ENCODE results near the gene SLC4A1. TPM values are rescaled to one million over a fixed set of nuclear protein-coding genes. Genes with fewer than 3 reads are reported as not detected.

The SLC4A1 gene
- total and polyA plus RNA-seq, 2 experiments from 2014 or later = not detected

DNA sequence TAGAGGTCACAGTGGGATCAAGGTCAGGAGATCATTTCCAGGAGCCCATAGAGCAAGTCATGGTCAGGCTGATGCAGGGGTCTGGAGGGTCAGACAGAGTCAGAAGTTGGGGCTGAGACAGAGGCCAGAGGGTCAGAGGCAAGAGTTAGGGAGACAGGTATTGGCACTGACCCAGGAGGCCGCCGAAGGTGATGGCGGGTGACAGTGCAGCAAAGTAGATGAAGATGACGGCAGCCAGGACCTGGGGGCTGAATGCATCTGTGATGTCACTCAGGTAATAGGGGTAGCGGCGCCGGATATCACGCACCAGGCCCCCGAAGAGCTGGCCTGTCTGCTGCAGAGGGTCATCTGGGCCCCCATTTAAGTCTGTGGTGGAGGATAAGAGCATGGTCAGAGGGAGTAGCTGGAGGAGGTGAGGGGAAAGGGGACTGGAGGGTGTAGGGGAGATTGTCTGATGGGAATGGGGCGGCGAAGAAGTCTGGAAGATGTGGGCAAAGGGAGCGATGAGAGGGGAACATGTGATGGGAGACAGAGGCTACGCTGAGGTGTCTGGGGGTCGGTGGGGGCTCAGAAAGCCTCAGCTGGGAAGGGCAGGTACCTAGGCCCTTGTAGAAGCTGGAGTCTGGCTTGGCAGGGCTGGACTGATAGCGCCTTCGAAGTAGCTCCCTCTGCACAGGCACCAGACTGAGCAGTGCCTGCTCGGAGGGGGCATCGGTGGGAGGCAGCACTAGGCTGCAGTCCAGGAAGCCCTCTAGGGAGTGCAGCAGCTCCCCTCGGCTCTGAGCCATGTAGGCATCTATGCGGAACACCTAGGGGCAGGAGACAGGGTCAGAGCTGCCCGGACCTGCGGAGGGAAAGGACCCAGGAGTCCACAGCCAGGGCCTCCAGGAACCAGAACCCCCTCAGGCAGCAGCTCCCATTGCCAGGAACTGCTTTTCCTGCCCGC lies 9.8 kb downstream of the SLC4A1 start (continued):
- TF ChIP-seq, protein P1, sequence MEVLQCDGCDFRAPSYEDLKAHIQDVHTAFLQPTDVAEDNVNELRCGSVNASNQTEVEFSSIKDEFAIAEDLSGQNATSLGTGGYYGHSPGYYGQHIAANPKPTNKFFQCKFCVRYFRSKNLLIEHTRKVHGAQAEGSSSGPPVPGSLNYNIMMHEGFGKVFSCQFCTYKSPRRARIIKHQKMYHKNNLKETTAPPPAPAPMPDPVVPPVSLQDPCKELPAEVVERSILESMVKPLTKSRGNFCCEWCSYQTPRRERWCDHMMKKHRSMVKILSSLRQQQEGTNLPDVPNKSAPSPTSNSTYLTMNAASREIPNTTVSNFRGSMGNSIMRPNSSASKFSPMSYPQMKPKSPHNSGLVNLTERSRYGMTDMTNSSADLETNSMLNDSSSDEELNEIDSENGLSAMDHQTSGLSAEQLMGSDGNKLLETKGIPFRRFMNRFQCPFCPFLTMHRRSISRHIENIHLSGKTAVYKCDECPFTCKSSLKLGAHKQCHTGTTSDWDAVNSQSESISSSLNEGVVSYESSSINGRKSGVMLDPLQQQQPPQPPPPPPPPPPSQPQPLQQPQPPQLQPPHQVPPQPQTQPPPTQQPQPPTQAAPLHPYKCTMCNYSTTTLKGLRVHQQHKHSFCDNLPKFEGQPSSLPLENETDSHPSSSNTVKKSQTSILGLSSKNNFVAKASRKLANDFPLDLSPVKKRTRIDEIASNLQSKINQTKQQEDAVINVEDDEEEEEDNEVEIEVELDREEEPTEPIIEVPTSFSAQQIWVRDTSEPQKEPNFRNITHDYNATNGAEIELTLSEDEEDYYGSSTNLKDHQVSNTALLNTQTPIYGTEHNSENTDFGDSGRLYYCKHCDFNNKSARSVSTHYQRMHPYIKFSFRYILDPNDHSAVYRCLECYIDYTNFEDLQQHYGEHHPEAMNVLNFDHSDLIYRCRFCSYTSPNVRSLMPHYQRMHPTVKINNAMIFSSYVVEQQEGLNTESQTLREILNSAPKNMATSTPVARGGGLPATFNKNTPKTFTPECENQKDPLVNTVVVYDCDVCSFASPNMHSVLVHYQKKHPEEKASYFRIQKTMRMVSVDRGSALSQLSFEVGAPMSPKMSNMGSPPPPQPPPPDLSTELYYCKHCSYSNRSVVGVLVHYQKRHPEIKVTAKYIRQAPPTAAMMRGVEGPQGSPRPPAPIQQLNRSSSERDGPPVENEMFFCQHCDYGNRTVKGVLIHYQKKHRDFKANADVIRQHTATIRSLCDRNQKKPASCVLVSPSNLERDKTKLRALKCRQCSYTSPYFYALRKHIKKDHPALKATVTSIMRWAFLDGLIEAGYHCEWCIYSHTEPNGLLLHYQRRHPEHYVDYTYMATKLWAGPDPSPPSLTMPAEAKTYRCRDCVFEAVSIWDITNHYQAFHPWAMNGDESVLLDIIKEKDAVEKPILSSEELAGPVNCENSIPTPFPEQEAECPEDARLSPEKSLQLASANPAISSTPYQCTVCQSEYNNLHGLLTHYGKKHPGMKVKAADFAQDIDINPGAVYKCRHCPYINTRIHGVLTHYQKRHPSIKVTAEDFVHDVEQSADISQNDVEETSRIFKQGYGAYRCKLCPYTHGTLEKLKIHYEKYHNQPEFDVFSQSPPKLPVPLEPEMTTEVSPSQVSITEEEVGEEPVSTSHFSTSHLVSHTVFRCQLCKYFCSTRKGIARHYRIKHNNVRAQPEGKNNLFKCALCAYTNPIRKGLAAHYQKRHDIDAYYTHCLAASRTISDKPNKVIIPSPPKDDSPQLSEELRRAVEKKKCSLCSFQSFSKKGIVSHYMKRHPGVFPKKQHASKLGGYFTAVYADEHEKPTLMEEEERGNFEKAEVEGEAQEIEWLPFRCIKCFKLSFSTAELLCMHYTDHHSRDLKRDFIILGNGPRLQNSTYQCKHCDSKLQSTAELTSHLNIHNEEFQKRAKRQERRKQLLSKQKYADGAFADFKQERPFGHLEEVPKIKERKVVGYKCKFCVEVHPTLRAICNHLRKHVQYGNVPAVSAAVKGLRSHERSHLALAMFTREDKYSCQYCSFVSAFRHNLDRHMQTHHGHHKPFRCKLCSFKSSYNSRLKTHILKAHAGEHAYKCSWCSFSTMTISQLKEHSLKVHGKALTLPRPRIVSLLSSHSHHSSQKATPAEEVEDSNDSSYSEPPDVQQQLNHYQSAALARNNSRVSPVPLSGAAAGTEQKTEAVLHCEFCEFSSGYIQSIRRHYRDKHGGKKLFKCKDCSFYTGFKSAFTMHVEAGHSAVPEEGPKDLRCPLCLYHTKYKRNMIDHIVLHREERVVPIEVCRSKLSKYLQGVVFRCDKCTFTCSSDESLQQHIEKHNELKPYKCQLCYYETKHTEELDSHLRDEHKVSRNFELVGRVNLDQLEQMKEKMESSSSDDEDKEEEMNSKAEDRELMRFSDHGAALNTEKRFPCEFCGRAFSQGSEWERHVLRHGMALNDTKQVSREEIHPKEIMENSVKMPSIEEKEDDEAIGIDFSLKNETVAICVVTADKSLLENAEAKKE (CRISPR knock-in tag; IDR thresholded peaks at IDR 0.05) = no peak
- TF ChIP-seq NANOG (IDR thresholded peaks at IDR 0.05; ENCODE audit: borderline replicate concordance) = no peak
- no peak for TF ChIP-seq POLR2AphosphoS5 (IDR thresholded peaks at IDR 0.05; ENCODE audit: low read depth)
- TF ChIP-seq, protein P2, sequence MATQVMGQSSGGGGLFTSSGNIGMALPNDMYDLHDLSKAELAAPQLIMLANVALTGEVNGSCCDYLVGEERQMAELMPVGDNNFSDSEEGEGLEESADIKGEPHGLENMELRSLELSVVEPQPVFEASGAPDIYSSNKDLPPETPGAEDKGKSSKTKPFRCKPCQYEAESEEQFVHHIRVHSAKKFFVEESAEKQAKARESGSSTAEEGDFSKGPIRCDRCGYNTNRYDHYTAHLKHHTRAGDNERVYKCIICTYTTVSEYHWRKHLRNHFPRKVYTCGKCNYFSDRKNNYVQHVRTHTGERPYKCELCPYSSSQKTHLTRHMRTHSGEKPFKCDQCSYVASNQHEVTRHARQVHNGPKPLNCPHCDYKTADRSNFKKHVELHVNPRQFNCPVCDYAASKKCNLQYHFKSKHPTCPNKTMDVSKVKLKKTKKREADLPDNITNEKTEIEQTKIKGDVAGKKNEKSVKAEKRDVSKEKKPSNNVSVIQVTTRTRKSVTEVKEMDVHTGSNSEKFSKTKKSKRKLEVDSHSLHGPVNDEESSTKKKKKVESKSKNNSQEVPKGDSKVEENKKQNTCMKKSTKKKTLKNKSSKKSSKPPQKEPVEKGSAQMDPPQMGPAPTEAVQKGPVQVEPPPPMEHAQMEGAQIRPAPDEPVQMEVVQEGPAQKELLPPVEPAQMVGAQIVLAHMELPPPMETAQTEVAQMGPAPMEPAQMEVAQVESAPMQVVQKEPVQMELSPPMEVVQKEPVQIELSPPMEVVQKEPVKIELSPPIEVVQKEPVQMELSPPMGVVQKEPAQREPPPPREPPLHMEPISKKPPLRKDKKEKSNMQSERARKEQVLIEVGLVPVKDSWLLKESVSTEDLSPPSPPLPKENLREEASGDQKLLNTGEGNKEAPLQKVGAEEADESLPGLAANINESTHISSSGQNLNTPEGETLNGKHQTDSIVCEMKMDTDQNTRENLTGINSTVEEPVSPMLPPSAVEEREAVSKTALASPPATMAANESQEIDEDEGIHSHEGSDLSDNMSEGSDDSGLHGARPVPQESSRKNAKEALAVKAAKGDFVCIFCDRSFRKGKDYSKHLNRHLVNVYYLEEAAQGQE (IDR thresholded peaks at IDR 0.05; ENCODE audit: unreplicated experiment) = no peak
- no peak for TF ChIP-seq EZH2phosphoT487 (IDR thresholded peaks at IDR 0.05; ENCODE audit: unreplicated experiment)
- TF ChIP-seq, protein P3, sequence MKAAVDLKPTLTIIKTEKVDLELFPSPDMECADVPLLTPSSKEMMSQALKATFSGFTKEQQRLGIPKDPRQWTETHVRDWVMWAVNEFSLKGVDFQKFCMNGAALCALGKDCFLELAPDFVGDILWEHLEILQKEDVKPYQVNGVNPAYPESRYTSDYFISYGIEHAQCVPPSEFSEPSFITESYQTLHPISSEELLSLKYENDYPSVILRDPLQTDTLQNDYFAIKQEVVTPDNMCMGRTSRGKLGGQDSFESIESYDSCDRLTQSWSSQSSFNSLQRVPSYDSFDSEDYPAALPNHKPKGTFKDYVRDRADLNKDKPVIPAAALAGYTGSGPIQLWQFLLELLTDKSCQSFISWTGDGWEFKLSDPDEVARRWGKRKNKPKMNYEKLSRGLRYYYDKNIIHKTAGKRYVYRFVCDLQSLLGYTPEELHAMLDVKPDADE (IDR thresholded peaks at IDR 0.05) = no peak
- TF ChIP-seq JUNB (IDR thresholded peaks at IDR 0.05; ENCODE audit: unreplicated experiment) = no peak

Measured in GM23338 (cell line).